Measurements from ENCODE around the gene TMCC3.

TMCC3 gene

DNA sequence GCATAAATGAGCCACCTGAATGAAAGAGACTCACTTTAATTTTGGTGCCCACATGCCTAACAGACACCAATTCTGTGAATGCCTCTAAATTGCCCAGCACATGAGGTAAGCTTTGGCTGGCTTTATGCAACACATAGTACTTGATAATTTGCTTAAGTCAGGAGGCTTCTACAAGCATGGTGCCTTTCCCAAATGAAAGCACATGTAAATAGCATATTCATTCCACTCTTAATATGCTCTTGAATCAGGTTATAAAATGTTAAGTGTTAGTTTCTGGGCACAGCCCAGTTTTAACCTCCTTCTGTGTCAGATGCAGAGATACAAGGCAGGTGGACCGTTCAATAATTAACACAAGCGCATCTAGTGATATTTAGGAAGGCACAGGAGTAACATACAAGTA lies 15.6 kb downstream of the TMCC3 start:
- H3K27ac ChIP-seq (ENCODE audit: low read depth, low read length): no peak overlapping the region
- no peak overlapping the region for H3K4me3 ChIP-seq (ENCODE audit: low read depth, low read length)
- H3K36me3 ChIP-seq (ENCODE audit: control insufficient read depth, insufficient read depth, low read length): no peaks in the 10 kb centered on the region
- H3K9me3 ChIP-seq (ENCODE audit: control insufficient read depth, insufficient read depth, low read length): no peaks in the 10 kb centered on the region
- H3K9ac ChIP-seq (ENCODE audit: low read depth, low read length): no peak overlapping the region
- H3K27me3 ChIP-seq (ENCODE audit: control insufficient read depth, insufficient read depth, low read length): no peaks in the 10 kb centered on the region
- 0 out of 2 replicates have a peak, but pooled peaks cover 5% of the 10 kb centered on the region for H3K4me1 ChIP-seq (ENCODE audit: control insufficient read depth, insufficient read depth, low read length)

DNA sequence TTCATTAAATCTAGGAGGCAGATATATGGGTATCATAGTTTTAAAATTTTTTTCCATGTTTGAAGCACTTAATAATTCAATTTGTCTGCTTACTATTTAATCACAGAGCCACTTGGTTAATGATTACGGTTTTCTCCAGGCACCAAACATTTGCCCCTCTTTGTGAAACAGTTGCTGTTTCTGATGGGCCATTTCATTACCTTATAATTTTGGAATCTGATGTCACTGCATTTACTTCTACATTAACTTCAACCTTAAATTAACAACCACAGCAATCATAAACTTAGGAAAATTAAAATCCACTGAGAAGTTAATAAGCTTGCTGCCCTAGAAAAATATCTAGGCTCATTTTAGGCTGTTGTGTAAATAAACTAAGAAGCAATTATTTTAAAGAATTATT lies 17.0 kb downstream of the TMCC3 start:
- H3K27ac ChIP-seq (ENCODE audit: low read depth, low read length): no peak overlapping the region
- H3K4me1 ChIP-seq (ENCODE audit: control insufficient read depth, insufficient read depth, low read length): 0 out of 2 replicates have a peak, but pooled peaks cover 5% of the 10 kb centered on the region
- no peaks in the 10 kb centered on the region for H3K36me3 ChIP-seq (ENCODE audit: control insufficient read depth, insufficient read depth, low read length)

DNA sequence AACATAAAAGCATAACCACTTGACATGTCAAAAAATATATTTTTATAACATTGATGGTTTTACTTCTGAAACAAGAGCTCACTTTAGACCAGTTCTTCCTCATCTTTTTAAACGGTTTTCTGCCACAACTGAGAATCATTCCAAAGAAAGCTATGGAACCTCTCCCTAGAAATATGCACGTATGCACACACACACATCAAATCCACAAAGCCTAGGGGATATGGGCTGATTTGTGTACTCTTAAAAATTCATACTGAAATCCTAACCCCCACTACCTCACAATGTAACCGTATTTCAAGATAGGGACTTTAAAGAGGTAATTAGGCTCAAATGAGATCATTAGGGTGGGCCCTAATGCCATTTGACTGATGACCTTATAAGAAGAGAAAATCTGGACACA lies 19.3 kb downstream of the TMCC3 start:
- H3K36me3 ChIP-seq (ENCODE audit: control insufficient read depth, insufficient read depth, low read length): no peaks in the 10 kb centered on the region
- H3K9ac ChIP-seq (ENCODE audit: low read depth, low read length): no peak overlapping the region
- no peak overlapping the region for H3K4me3 ChIP-seq (ENCODE audit: low read depth, low read length)
- no peak overlapping the region for H3K27ac ChIP-seq (ENCODE audit: low read depth, low read length)
- H3K27me3 ChIP-seq (ENCODE audit: control insufficient read depth, insufficient read depth, low read length): no peaks in the 10 kb centered on the region
- H3K9me3 ChIP-seq (ENCODE audit: control insufficient read depth, insufficient read depth, low read length): no peaks in the 10 kb centered on the region
- 0 out of 2 replicates have a peak, but pooled peaks cover 5% of the 10 kb centered on the region for H3K4me1 ChIP-seq (ENCODE audit: control insufficient read depth, insufficient read depth, low read length)

More for the DNA sequence above, 17.0 kb downstream of the TMCC3 start:
- H3K9ac ChIP-seq (ENCODE audit: low read depth, low read length): no peak overlapping the region
- H3K4me3 ChIP-seq (ENCODE audit: low read depth, low read length): no peak overlapping the region
- no peaks in the 10 kb centered on the region for H3K9me3 ChIP-seq (ENCODE audit: control insufficient read depth, insufficient read depth, low read length)
- no peaks in the 10 kb centered on the region for H3K27me3 ChIP-seq (ENCODE audit: control insufficient read depth, insufficient read depth, low read length)

DNA sequence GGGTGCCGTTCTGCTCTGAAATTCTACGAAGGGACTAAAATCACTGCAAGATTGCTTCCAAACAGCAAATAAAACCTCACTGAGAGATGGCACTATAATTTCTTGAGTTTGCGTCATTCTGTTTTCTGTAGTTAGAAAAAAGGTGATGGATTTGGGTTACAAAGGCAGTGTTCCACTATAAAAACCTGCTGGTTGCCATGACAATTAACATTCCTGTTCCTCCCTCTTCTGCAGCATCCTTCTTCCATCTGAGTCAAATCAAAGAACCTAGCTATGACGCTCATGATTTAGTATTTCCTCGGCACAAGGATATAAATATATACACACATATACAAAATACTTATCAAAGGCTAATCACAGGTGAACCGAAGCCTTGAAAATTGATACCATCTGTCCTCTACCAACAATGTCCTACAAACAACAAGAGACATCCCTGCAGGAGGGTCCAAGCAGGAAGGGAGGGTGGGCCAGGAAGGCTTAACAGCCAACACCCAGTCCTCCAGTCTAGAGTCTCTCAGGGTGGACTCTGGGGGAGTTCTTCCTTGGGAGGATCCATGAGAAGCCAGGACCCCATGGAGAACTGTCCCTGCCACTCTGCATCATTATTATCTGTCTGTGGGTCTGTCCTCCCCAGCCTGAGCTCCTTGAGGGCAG lies 21.4 kb downstream of the TMCC3 start:
- H3K27me3 ChIP-seq (ENCODE audit: control insufficient read depth, insufficient read depth, low read length): no peaks in the 10 kb centered on the region
- H3K36me3 ChIP-seq (ENCODE audit: control insufficient read depth, insufficient read depth, low read length): no peaks in the 10 kb centered on the region
- no peak overlapping the region for H3K27ac ChIP-seq (ENCODE audit: low read depth, low read length)
- no peak overlapping the region for H3K9ac ChIP-seq (ENCODE audit: low read depth, low read length)
- H3K9me3 ChIP-seq (ENCODE audit: control insufficient read depth, insufficient read depth, low read length): no peaks in the 10 kb centered on the region
- no peaks in the 10 kb centered on the region for H3K4me1 ChIP-seq (ENCODE audit: control insufficient read depth, insufficient read depth, low read length)
- H3K4me3 ChIP-seq (ENCODE audit: low read depth, low read length): no peak overlapping the region

DNA sequence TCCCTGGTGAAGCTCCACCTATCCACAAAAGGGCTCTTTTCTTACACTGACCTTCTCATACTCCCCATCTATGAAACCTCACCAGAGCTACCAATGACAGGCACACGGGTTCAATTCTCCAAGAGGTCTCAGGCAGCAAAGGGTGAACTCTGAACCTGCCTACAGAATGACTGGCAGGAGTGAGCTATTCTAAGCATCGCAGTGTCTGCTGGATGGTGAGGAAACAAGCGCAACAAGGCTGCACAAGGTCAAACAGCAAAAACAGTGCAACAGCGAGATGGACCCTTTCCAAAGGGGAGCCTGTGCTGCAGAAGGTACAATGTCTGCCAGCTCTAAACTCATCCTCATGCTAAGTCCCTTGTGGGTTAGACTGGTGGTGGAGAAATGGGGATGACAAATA lies 22.0 kb downstream of the TMCC3 start:
- Histone ChIP-seq H3K27me3 (ENCODE audit: control insufficient read depth, insufficient read depth, low read length) (no peaks in the 10 kb centered on the region), H3K36me3 (ENCODE audit: control insufficient read depth, insufficient read depth, low read length) (no peaks in the 10 kb centered on the region), H3K27ac (ENCODE audit: low read depth, low read length) (no peak overlapping the region), H3K9ac (ENCODE audit: low read depth, low read length) (no peak overlapping the region), H3K4me3 (ENCODE audit: low read depth, low read length) (no peak overlapping the region), H3K9me3 (ENCODE audit: control insufficient read depth, insufficient read depth, low read length) (no peaks in the 10 kb centered on the region), H3K4me1 (ENCODE audit: control insufficient read depth, insufficient read depth, low read length) (no peaks in the 10 kb centered on the region)

DNA sequence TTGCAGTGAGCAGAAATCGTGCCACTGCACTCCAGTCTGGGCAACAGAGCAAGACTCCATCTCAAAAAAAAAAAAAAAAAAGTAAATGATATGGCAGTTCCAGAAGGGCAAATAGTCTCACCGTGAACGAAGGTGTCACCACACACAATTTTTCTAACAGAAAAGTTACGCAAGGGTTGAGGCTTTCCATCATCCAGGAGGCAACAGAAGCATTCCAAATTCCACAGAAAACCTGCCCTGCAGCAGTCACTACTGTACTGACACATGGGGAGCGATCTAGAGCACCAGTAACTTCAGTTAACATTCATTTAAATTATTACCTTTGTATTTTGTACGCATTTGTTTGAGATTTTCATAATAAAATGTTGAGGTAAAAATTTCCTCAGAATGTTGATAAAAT lies 24.8 kb downstream of the TMCC3 start:
- Histone ChIP-seq H3K27me3 (ENCODE audit: control insufficient read depth, insufficient read depth, low read length) (no peaks in the 10 kb centered on the region), H3K9ac (ENCODE audit: low read depth, low read length) (no peak overlapping the region), H3K4me1 (ENCODE audit: control insufficient read depth, insufficient read depth, low read length) (no peaks in the 10 kb centered on the region), H3K9me3 (ENCODE audit: control insufficient read depth, insufficient read depth, low read length) (no peaks in the 10 kb centered on the region), H3K4me3 (ENCODE audit: low read depth, low read length) (no peak overlapping the region), H3K36me3 (ENCODE audit: control insufficient read depth, insufficient read depth, low read length) (no peaks in the 10 kb centered on the region), H3K27ac (ENCODE audit: low read depth, low read length) (no peak overlapping the region)

DNA sequence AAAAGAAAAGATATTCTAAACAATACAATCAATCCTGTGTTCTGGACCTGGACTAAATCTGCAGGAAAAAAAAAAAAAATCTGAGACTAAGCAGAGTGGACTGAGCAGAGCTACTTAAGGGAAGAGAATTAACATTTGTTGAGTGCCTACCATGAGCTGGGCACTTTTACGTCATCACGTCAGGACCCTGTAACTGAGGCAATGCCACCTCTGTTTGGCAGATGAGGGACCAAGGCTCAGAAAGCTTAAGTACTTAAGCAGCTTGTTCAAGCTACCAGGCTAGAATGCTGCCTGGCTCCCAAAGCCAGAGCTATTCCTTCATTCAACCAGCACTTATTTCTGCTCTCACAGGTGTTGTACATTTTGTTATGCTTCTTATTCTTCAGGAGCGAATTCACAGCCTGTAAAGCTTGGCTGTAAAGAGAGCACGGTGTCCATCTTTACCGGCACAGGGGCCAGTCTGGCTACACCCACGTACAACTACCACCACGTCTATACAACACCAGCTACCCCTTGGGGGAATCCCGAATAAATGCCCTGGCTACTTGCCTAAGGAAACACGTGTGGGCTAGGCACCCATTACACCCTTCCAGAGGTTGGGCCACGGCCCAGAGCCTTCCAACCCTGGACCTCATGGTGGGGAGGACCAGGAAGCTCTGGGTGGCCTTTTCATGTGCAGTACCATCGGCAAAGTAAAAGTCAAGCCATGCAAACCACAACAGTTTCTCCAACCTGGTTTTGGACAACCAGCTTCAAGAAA lies 27.0 kb downstream of the TMCC3 start:
- H3K27me3 ChIP-seq (ENCODE audit: control insufficient read depth, insufficient read depth, low read length): no peaks in the 10 kb centered on the region
- H3K27ac ChIP-seq (ENCODE audit: low read depth, low read length): no peak overlapping the region
- H3K9me3 ChIP-seq (ENCODE audit: control insufficient read depth, insufficient read depth, low read length): no peaks in the 10 kb centered on the region
- no peak overlapping the region for H3K4me3 ChIP-seq (ENCODE audit: low read depth, low read length)
- H3K4me1 ChIP-seq (ENCODE audit: control insufficient read depth, insufficient read depth, low read length): no peaks in the 10 kb centered on the region
- H3K9ac ChIP-seq (ENCODE audit: low read depth, low read length): no peak overlapping the region
- H3K36me3 ChIP-seq (ENCODE audit: control insufficient read depth, insufficient read depth, low read length): no peaks in the 10 kb centered on the region

DNA sequence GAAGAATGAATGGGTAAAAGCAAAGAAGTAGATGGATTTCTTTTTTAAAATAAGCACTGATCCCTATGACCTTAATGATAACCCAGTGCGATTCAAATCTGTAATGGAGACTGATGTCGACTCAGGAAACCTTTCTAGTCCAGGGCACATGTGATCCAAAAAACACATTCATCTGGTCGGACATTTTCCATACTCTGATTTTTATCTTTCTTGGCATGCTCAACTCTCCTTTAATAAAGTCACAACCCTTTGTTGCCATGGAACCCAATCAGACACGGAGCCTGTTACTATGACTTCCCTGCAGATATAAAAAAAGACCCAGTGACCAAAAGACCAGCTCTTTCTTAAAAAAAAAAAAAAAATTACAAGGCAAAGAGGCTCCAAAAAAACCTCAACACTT lies 27.9 kb downstream of the TMCC3 start:
- Histone ChIP-seq H3K4me3 (ENCODE audit: low read depth, low read length) (no peak overlapping the region), H3K27me3 (ENCODE audit: control insufficient read depth, insufficient read depth, low read length) (no peaks in the 10 kb centered on the region), H3K9ac (ENCODE audit: low read depth, low read length) (no peak overlapping the region), H3K9me3 (ENCODE audit: control insufficient read depth, insufficient read depth, low read length) (no peaks in the 10 kb centered on the region), H3K36me3 (ENCODE audit: control insufficient read depth, insufficient read depth, low read length) (no peaks in the 10 kb centered on the region), H3K4me1 (ENCODE audit: control insufficient read depth, insufficient read depth, low read length) (0 out of 2 replicates have a peak, but pooled peaks cover 2% of the 10 kb centered on the region), H3K27ac (ENCODE audit: low read depth, low read length) (no peak overlapping the region)

DNA sequence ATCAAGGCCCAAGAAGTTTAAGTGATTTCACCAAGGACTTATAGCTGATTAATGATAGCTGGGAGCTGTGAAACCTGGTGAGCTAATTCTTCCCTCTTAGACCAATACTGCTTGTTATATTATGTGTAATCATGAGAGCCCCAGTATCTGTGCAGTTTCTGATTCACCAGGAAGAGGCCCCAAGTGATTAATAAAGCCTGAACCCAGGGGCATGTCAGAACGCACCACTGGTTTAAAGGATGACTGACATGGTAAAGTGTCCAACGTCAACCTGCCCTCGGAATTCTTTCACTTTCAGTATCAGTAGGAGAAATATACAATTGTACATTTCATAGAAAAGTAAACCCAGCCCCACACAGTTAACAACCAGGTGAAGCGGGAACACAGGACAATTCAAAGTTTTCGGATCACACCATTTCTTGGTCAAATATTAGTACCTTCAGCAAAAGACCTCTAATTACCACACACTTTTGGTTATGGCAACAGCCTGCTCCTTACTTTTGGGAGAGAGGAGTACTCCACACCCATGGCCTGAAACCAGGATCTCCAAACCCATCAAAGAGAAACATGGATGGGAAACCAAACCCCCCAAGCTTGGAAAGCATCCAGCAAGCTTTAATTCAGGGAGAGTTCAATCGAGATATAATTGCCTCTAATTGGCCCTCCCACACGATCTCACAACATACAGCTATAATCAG lies 28.5 kb downstream of the TMCC3 start:
- Histone ChIP-seq H3K9ac (ENCODE audit: low read depth, low read length) (no peak overlapping the region), H3K27ac (ENCODE audit: low read depth, low read length) (no peak overlapping the region), H3K27me3 (ENCODE audit: control insufficient read depth, insufficient read depth, low read length) (no peaks in the 10 kb centered on the region), H3K9me3 (ENCODE audit: control insufficient read depth, insufficient read depth, low read length) (no peaks in the 10 kb centered on the region), H3K4me1 (ENCODE audit: control insufficient read depth, insufficient read depth, low read length) (peaks cover 8% of the 10 kb centered on the region; the same call in 1 of the 2 replicates), H3K4me3 (ENCODE audit: low read depth, low read length) (no peak overlapping the region), H3K36me3 (ENCODE audit: control insufficient read depth, insufficient read depth, low read length) (no peaks in the 10 kb centered on the region)

DNA sequence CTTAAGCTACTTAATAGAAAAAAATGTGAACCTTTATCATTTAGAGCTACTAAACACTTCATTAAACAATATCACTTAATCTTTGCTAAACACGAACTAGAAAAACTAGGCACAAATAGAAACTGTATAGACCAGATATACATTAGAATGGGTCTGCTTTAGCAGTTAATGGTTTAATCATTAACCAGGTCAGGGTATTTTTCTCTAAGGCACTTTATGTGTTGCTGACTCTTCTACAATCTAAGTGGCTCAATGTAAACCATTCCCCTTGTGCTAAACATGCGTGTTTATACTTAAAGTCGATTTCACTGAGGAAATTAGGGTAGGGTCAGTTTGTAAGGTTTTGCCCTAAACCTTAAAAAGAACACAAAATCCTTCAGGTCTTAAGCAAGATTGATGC lies 29.7 kb downstream of the TMCC3 start:
- Histone ChIP-seq H3K27ac (ENCODE audit: low read depth, low read length) (no peak overlapping the region), H3K4me1 (ENCODE audit: control insufficient read depth, insufficient read depth, low read length) (peaks cover 20% of the 10 kb centered on the region), H3K9ac (ENCODE audit: low read depth, low read length) (no peak overlapping the region), H3K36me3 (ENCODE audit: control insufficient read depth, insufficient read depth, low read length) (no peaks in the 10 kb centered on the region), H3K9me3 (ENCODE audit: control insufficient read depth, insufficient read depth, low read length) (no peaks in the 10 kb centered on the region), H3K27me3 (ENCODE audit: control insufficient read depth, insufficient read depth, low read length) (no peaks in the 10 kb centered on the region), H3K4me3 (ENCODE audit: low read depth, low read length) (no peak overlapping the region)
